Astrocyte (in vitro differentiated cells and primary cell): ENCODE measurements around the gene PODN. TPM values are rescaled to one million over a fixed set of nuclear protein-coding genes. Genes with fewer than 3 reads are reported as not detected.

Experiments
- DNase-seq: peaks from one replicate; pipeline ENCODE4 v3.0.0-alpha.2; 2010; ENCODE audit warnings: low read depth
- FAIRE-seq: peaks from 2 replicates; lab custom pipeline; 2011; peaks lifted over from hg19 to GRCh38; lab: Jason Lieb, UNC
- H2AFZ ChIP-seq: 2 replicates; pipeline ENCODE4 v1.6.0; 2012; ENCODE audit warnings: low read depth, low read length, inconsistent platforms
- H3K27ac ChIP-seq: 2 replicates; pipeline ENCODE4 v1.5.1; 2011; ENCODE audit warnings: low read depth, low read length, inconsistent platforms
- H3K27me3 ChIP-seq: 2 replicates; pipeline ENCODE4 v1.6.0; 2011; ENCODE audit warnings: low read length, inconsistent platforms; ENCODE audit not compliant: insufficient read depth
- H3K36me3 ChIP-seq: 2 replicates; pipeline ENCODE4 v1.5.1; 2011; ENCODE audit warnings: low read length, inconsistent platforms; ENCODE audit not compliant: insufficient read depth
- H3K4me1 ChIP-seq: 2 replicates; pipeline ENCODE4 v1.5.1; 2011; ENCODE audit warnings: low read length, inconsistent platforms; ENCODE audit not compliant: insufficient read depth
- H3K4me2 ChIP-seq: 2 replicates; pipeline ENCODE4 v1.6.0; 2012; ENCODE audit warnings: low read length, inconsistent platforms
- H3K4me3 ChIP-seq: 2 replicates; pipeline ENCODE4 v1.5.1; 2011; ENCODE audit warnings: low read depth, mild to moderate bottlenecking, low read length, inconsistent platforms; ENCODE audit not compliant: insufficient read depth
- H3K79me2 ChIP-seq: 2 replicates; pipeline ENCODE4 v1.6.0; 2012; ENCODE audit warnings: mild to moderate bottlenecking, low read length, inconsistent platforms; ENCODE audit not compliant: insufficient read depth
- H3K9ac ChIP-seq: 2 replicates; pipeline ENCODE4 v1.6.0; 2012; ENCODE audit warnings: mild to moderate bottlenecking, low read length, inconsistent platforms
- H3K9me3 ChIP-seq: 2 replicates; pipeline ENCODE4 v1.5.1; 2012; ENCODE audit warnings: low read depth, mild to moderate bottlenecking, low read length, inconsistent platforms; ENCODE audit not compliant: insufficient read depth
- H4K20me1 ChIP-seq: 2 replicates; pipeline ENCODE4 v1.6.0; 2012; ENCODE audit warnings: low read length, inconsistent platforms; ENCODE audit not compliant: insufficient read depth
- H3K27ac Mint-ChIP-seq: one replicate; pipeline ENCODE4 v1.8.0; 2021; ENCODE audit warnings: mild to moderate bottlenecking, mixed read lengths; ENCODE audit not compliant: unreplicated experiment
- H3K27me3 Mint-ChIP-seq: one replicate; pipeline ENCODE4 v1.8.0; 2021; ENCODE audit warnings: low read depth, mixed read lengths; ENCODE audit not compliant: unreplicated experiment
- H3K36me3 Mint-ChIP-seq: one replicate; pipeline ENCODE4 v1.8.0; 2021; ENCODE audit warnings: low read depth, mixed read lengths; ENCODE audit not compliant: unreplicated experiment
- H3K4me1 Mint-ChIP-seq: one replicate; pipeline ENCODE4 v1.8.0; 2021; ENCODE audit warnings: low read depth, mixed read lengths; ENCODE audit not compliant: unreplicated experiment
- H3K4me3 Mint-ChIP-seq: one replicate; pipeline ENCODE4 v1.8.0; 2021; ENCODE audit warnings: mild to moderate bottlenecking, moderate library complexity, mixed read lengths; ENCODE audit not compliant: unreplicated experiment
- H3K9me3 Mint-ChIP-seq: one replicate; pipeline ENCODE4 v1.8.0; 2021; ENCODE audit warnings: mild to moderate bottlenecking, mixed read lengths; ENCODE audit not compliant: unreplicated experiment
- EZH2 ChIP-seq: IDR thresholded peaks from 2 replicates; pipeline ENCODE4 v1.6.1; 2012; ENCODE audit warnings: mild to moderate bottlenecking, low read length, inconsistent platforms; ENCODE audit not compliant: insufficient read depth
- total RNA-seq: library from RNA; stranded (reverse); gene quantifications from 2 replicates; pipeline ENCODE4 v1.2.1, GENCODE V29; 2021
- TF ChIP-seq, protein P1 (sequence below): IDR thresholded peaks from 2 replicates; pipeline ENCODE4 v1.5.1; 2011; ENCODE audit warnings: low read depth, mild to moderate bottlenecking, inconsistent platforms, low read length, moderate library complexity; ENCODE audit not compliant: insufficient read depth

The PODN gene
- total RNA-seq, 1 donor from 2014 or later = 2.6 TPM

DNA sequence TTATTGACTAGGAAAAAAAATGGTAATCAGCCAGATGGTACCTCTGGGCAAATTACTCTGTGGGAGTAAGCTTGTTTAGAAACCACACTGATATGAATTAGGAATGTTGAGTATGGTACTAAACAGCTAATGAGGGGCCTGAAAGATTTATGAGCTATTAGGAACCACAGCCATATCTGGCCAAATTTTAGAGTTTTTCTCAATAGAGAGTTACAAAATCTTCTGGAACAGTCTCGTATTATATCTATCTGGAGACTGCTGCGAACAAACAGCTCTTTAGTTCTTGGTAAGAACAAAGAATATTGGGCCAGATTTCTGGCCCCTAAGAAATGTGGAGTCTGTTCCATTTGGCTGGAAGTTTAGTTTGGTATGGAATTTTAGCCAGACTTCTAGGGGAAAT lies 4.9 kb upstream of the PODN start:
- no peak overlapping the region for H3K9ac ChIP-seq
- Mint-ChIP-seq H3K27me3 (peaks cover 33% of the 10 kb centered on the region), H3K36me3 (peaks cover 11% of the 10 kb centered on the region), H3K4me1 (no peaks in the 10 kb centered on the region), H3K27ac (no peak overlapping the region), H3K4me3 (no peak overlapping the region), H3K9me3 (no peaks in the 10 kb centered on the region)
- H2AFZ ChIP-seq = no peak overlapping the region
- H3K9me3 ChIP-seq = no peaks in the 10 kb centered on the region
- FAIRE-seq (no peak), DNase-seq (peak; percentile 66)
- no peak overlapping the region for H3K4me3 ChIP-seq
- no peaks in the 10 kb centered on the region for H3K79me2 ChIP-seq
- no peaks in the 10 kb centered on the region for H3K36me3 ChIP-seq
- H3K27me3 ChIP-seq = peaks cover 7% of the 10 kb centered on the region
- TF ChIP-seq, protein P1, sequence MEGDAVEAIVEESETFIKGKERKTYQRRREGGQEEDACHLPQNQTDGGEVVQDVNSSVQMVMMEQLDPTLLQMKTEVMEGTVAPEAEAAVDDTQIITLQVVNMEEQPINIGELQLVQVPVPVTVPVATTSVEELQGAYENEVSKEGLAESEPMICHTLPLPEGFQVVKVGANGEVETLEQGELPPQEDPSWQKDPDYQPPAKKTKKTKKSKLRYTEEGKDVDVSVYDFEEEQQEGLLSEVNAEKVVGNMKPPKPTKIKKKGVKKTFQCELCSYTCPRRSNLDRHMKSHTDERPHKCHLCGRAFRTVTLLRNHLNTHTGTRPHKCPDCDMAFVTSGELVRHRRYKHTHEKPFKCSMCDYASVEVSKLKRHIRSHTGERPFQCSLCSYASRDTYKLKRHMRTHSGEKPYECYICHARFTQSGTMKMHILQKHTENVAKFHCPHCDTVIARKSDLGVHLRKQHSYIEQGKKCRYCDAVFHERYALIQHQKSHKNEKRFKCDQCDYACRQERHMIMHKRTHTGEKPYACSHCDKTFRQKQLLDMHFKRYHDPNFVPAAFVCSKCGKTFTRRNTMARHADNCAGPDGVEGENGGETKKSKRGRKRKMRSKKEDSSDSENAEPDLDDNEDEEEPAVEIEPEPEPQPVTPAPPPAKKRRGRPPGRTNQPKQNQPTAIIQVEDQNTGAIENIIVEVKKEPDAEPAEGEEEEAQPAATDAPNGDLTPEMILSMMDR = no peak
- TF ChIP-seq EZH2 = no peak
- H3K4me1 ChIP-seq = no peaks in the 10 kb centered on the region
- no peak overlapping the region for H3K27ac ChIP-seq
- no peak overlapping the region for H3K4me2 ChIP-seq
- H4K20me1 ChIP-seq = no peaks in the 10 kb centered on the region

DNA sequence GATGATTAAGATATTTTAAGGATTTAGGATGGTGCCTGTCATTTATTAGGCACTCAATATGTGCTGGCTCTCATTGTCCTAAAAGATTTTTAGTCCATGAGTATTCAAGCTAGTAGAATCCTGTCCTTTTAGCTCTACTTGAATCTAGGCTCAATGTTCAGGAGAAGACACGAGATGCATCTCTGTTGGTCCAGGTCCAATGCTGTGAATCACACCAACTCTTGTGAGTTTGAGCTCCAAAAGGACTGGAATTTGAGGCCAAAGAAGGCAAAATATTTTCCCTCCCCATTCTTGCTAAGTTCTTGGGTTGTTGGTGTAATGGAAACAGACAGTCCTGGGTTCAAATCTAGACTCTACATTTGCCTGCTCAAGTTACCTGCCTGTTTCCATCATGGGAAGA lies 1.4 kb upstream of the PODN start:
- TF ChIP-seq EZH2 = no peak
- TF ChIP-seq, protein P1 = no peak
- Mint-ChIP-seq H3K4me1 (no peaks in the 10 kb centered on the region), H3K4me3 (no peak overlapping the region), H3K27ac (no peak overlapping the region), H3K9me3 (no peaks in the 10 kb centered on the region), H3K36me3 (no peaks in the 10 kb centered on the region), H3K27me3 (peaks cover 63% of the 10 kb centered on the region)
- no peak overlapping the region for H2AFZ ChIP-seq
- peaks cover 26% of the 10 kb centered on the region for H3K27me3 ChIP-seq
- peak; percentile 87 for FAIRE-seq
- no peak overlapping the region for H3K4me3 ChIP-seq
- H3K4me2 ChIP-seq = no peak overlapping the region
- no peaks in the 10 kb centered on the region for H3K36me3 ChIP-seq
- H3K9me3 ChIP-seq = no peaks in the 10 kb centered on the region
- H3K27ac ChIP-seq = no peak overlapping the region
- DNase-seq = peak; percentile 65
- H3K4me1 ChIP-seq = peaks cover 7% of the 10 kb centered on the region
- H4K20me1 ChIP-seq = no peaks in the 10 kb centered on the region
- no peaks in the 10 kb centered on the region for H3K79me2 ChIP-seq
- no peak overlapping the region for H3K9ac ChIP-seq

DNA sequence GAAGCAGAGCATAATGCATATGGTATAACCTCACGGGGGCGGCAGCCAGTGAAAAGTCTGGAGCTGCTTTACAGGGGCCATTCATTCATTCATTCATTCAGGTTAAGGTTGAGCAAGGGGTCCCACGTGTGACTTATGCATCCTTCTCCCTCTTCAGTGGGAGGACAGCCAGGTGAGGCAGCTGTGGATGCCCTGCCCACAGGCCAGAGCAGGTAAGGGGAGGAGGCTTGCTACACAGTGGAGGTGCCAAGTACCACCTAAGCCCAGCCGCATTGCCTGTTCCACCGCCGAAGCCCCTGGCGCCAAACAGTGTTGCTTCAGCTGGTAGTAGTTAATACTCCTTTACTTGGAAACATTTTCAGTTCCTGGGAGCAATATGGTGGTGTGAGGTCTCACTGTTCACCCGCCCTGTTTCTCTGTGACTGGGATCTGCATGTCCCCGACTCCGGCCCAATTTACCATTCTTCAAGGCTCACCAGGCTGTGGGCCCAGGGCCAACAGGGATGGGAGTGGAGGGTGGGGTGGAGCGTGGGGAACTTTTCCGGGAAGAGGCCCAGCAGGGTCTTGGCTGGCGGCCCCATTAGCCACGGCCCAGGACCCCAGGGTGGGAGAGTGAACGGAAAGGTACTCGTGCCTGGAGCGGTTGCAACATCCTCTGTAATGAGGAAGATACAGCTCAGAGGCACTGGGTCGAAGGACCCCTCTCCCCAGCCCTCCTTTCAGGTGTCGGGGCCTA lies 722 bp upstream of the PODN start:
- Histone ChIP-seq H3K27me3 (peaks cover 26% of the 10 kb centered on the region), H4K20me1 (no peaks in the 10 kb centered on the region), H3K4me3 (peak overlapping the region; percentile 18), H3K4me2 (peak overlapping the region; percentile 89), H3K27ac (no peak overlapping the region), H3K4me1 (peaks cover 7% of the 10 kb centered on the region), H3K9me3 (no peaks in the 10 kb centered on the region), H3K79me2 (no peaks in the 10 kb centered on the region), H3K36me3 (no peaks in the 10 kb centered on the region), H2AFZ (no peak overlapping the region), H3K9ac (no peak overlapping the region)
- DNase-seq (no peak), FAIRE-seq (no peak)
- TF ChIP-seq EZH2 = no peak
- TF ChIP-seq, protein P1 = no peak
- Mint-ChIP-seq H3K27ac (no peak overlapping the region), H3K9me3 (no peaks in the 10 kb centered on the region), H3K27me3 (peaks cover 65% of the 10 kb centered on the region), H3K36me3 (no peaks in the 10 kb centered on the region), H3K4me1 (no peaks in the 10 kb centered on the region), H3K4me3 (no peak overlapping the region)
